ENCODE measurements around the gene PBX1.

DNA sequence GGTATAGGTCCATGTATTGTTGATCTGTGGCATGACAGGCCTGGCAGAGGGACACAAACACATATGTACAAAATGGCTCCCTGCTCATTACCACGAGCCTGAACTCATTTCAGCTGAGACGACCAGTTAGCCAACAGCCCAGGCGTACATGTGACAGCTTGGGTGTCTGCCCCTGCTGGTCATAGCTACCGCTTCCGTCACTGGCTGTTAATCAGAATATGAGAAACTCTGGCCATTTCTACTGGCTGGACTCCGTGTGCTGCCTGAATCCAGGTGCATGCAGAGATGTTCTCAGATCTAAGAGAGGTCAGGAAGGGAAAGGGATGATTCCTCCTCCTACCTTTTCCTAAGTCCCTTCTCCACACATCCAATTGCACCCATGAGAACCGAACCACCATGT is 144.5 kb downstream of the PBX1 start:
- no peak for TF ChIP-seq NFE2L2 (IDR thresholded peaks at IDR 0.05; ENCODE audit: low read depth, low read length)
- TF ChIP-seq FOS (IDR thresholded peaks at IDR 0.05; ENCODE audit: low read depth, low read length) = no peak
- TF ChIP-seq SMC3 (IDR thresholded peaks at IDR 0.05; ENCODE audit: low read depth, low read length) = no peak
- TF ChIP-seq, protein P1, sequence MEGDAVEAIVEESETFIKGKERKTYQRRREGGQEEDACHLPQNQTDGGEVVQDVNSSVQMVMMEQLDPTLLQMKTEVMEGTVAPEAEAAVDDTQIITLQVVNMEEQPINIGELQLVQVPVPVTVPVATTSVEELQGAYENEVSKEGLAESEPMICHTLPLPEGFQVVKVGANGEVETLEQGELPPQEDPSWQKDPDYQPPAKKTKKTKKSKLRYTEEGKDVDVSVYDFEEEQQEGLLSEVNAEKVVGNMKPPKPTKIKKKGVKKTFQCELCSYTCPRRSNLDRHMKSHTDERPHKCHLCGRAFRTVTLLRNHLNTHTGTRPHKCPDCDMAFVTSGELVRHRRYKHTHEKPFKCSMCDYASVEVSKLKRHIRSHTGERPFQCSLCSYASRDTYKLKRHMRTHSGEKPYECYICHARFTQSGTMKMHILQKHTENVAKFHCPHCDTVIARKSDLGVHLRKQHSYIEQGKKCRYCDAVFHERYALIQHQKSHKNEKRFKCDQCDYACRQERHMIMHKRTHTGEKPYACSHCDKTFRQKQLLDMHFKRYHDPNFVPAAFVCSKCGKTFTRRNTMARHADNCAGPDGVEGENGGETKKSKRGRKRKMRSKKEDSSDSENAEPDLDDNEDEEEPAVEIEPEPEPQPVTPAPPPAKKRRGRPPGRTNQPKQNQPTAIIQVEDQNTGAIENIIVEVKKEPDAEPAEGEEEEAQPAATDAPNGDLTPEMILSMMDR (conservative IDR thresholded peaks at IDR 0.05; ENCODE audit: low read depth, low read length) = no peak
- no peak for TF ChIP-seq POLR2A (IDR thresholded peaks at IDR 0.05; ENCODE audit: low read depth, low read length)
- TF ChIP-seq MAZ (IDR thresholded peaks at IDR 0.05; ENCODE audit: borderline replicate concordance, low read depth, low read length) = no peak
- no peak for TF ChIP-seq MXI1 (IDR thresholded peaks at IDR 0.05; ENCODE audit: borderline replicate concordance, low read depth, low read length)
- no peak for TF ChIP-seq CEBPB (IDR thresholded peaks at IDR 0.05; ENCODE audit: low read depth, low read length)
